Activated naive CD4-positive, alpha-beta T cell treated with anti-CD3 and anti-CD28 coated beads for 36 hours (primary cell): Measurements from ENCODE around the gene MUC5AC. TPM values are rescaled to one million over a fixed set of nuclear protein-coding genes. Genes with fewer than 3 reads are reported as not detected.

Source experiments
- CTCF ChIA-PET: fragments of 350-600 bp; sonication (Branson Sonifier 250); formaldehyde crosslinking; loops from one replicate; lab custom pipeline; 2021; ENCODE audit warnings: antibody characterized with exemption; lab: Charles Lee
- DNase-seq: peaks from one replicate; pipeline ENCODE4 v3.0.0-alpha.2; 2020
- H3K27ac Mint-ChIP-seq: one replicate; pipeline ENCODE4 v1.8.0; 2021; ENCODE audit warnings: mild to moderate bottlenecking, mixed read lengths
- H3K27me3 Mint-ChIP-seq: one replicate; pipeline ENCODE4 v1.8.0; 2021; ENCODE audit warnings: low read depth, mixed read lengths
- H3K36me3 Mint-ChIP-seq: one replicate; pipeline ENCODE4 v1.8.0; 2021; ENCODE audit warnings: low read depth, mixed read lengths
- H3K4me1 Mint-ChIP-seq: one replicate; pipeline ENCODE4 v1.8.0; 2021; ENCODE audit warnings: low read depth, mixed read lengths
- H3K4me3 Mint-ChIP-seq: one replicate; pipeline ENCODE4 v1.8.0; 2021; ENCODE audit warnings: mild to moderate bottlenecking, moderate library complexity, mixed read lengths
- H3K9me3 Mint-ChIP-seq: one replicate; pipeline ENCODE4 v1.8.0; 2021; ENCODE audit warnings: mixed read lengths
- intact Hi-C: fragments of 100-400 bp; cut with micrococcal nuclease; formaldehyde crosslinking; loops from one replicate; pipeline ENCODE4 v1.15.1; 2023
- total RNA-seq, 2 experiments: library from RNA; stranded (reverse); gene quantifications; one replicate each; pipeline ENCODE4 v1.2.3, GENCODE V29; 2021

Gene MUC5AC
- total RNA-seq, 2 experiments from 2014 or later: not detected

GRCh38 chr11:1229471-1230120, 71.8 kb downstream of the MUC5AC start:
- CTCF ChIA-PET: no interaction called here
- intact Hi-C loops: no loop called here
- Mint-ChIP-seq H3K27me3 (no peaks in the 10 kb centered on the region), H3K9me3 (no peaks in the 10 kb centered on the region), H3K36me3 (no peaks in the 10 kb centered on the region), H3K27ac (no peak overlapping the region), H3K4me3 (no peak overlapping the region), H3K4me1 (no peaks in the 10 kb centered on the region)
- DNase-seq: no peak

DNA sequence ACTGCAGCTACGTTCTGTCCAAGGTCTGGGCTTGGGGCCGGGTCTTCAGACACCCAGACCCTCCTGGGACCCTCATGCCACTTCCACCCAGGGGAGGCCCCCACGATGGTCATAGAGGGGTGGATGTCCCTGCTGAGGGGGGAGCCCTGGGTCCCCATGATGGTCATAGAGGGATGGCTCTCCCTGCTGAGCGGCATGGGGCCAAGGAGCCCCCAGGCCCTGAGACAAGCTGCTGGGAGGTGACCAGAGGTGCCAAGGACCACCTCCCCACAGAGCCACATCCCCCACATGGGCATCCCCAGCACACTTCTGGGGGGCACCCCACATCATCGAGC, 72.3 kb downstream of the MUC5AC start:
- H3K36me3 Mint-ChIP-seq: no peaks in the 10 kb centered on the region
- DNase-seq: no peak
- no peaks in the 10 kb centered on the region for H3K27me3 Mint-ChIP-seq
- no peaks in the 10 kb centered on the region for H3K4me1 Mint-ChIP-seq
- intact Hi-C loops: no loop called here
- H3K9me3 Mint-ChIP-seq: no peaks in the 10 kb centered on the region
- CTCF ChIA-PET: no interaction called here
- H3K4me3 Mint-ChIP-seq: no peak overlapping the region
- no peak overlapping the region for H3K27ac Mint-ChIP-seq

GRCh38 chr11:1230456-1231395, 73.0 kb downstream of the MUC5AC start:
- intact Hi-C loops: no loop called here
- CTCF ChIA-PET: no interaction called here
- Mint-ChIP-seq H3K27ac (no peak overlapping the region), H3K4me1 (no peaks in the 10 kb centered on the region), H3K27me3 (no peaks in the 10 kb centered on the region), H3K4me3 (no peak overlapping the region), H3K36me3 (no peaks in the 10 kb centered on the region), H3K9me3 (no peaks in the 10 kb centered on the region)
- DNase-seq: no peak

DNA sequence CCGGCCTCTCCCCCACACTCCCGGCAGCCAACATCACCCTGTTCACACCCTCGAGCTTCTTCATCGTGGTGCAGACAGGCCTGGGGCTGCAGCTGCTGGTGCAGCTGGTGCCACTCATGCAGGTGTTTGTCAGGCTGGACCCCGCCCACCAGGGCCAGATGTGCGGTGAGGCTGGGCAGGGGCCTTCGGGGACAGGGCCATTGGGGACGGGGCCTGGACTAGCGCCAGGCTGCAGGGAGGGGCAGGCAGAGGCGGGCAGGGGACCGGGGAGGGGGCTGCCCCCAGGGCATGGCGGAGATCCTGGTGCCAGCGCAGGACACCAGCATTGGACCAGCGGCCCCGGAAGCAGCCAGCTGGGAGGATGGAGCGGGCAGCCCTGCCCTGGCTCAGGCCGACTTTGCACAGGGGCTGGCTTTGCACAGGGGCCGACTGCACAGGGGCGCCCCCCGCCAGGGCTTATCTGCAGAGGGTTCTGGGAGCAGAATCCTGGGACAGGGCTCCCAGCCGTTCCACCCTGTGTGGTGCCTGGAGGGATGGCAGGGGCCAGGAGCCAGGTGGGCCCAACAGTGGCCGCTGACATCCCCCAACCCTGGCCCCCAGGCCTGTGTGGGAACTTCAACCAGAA, 73.8 kb downstream of the MUC5AC start:
- H3K9me3 Mint-ChIP-seq: no peaks in the 10 kb centered on the region
- no peaks in the 10 kb centered on the region for H3K4me1 Mint-ChIP-seq
- CTCF ChIA-PET: no interaction called here
- H3K4me3 Mint-ChIP-seq: no peak overlapping the region
- H3K27me3 Mint-ChIP-seq: no peaks in the 10 kb centered on the region
- no peak overlapping the region for H3K27ac Mint-ChIP-seq
- intact Hi-C loops: no loop called here
- no peak for DNase-seq
- no peaks in the 10 kb centered on the region for H3K36me3 Mint-ChIP-seq

DNA sequence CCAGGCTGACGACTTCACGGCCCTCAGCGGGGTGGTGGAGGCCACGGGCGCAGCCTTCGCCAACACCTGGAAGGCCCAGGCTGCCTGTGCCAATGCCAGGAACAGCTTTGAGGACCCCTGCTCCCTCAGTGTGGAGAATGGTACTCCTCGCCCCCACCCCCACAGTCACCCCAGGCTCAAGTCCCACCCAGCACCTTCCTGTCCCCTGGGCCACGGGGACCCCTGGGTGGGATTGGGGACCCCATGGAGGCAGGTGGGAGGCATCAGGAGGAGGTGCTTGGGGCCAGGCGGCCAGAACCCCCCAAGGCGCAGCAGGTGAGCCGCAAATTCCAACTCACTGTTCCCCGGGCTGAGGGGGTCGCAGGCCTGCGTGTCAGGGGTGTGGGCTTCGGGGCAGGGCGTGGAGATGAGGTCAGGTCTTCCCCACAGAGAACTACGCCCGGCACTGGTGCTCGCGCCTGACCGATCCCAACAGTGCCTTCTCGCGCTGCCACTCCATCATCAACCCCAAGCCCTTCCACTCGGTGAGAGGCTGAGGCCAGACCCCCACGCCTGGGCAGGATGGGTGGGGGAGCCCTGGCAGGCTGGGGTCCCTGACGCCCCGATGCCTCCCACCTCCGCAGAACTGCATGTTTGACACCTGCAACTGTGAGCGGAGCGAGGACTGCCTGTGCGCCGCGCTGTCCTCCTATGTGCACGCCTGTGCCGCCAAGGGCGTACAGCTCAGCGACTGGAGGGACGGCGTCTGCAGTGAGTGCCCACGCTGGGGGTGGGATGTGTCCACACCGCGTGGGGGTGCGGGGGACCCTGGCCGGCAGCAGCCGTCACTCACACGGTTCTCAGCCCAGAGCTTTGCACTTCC, 74.5 kb downstream of the MUC5AC start:
- Mint-ChIP-seq H3K36me3 (no peaks in the 10 kb centered on the region), H3K4me1 (no peaks in the 10 kb centered on the region), H3K27ac (no peak overlapping the region), H3K4me3 (no peak overlapping the region), H3K9me3 (no peaks in the 10 kb centered on the region), H3K27me3 (no peaks in the 10 kb centered on the region)
- CTCF ChIA-PET: no interaction called here
- intact Hi-C loops: no loop called here
- no peak for DNase-seq

DNA sequence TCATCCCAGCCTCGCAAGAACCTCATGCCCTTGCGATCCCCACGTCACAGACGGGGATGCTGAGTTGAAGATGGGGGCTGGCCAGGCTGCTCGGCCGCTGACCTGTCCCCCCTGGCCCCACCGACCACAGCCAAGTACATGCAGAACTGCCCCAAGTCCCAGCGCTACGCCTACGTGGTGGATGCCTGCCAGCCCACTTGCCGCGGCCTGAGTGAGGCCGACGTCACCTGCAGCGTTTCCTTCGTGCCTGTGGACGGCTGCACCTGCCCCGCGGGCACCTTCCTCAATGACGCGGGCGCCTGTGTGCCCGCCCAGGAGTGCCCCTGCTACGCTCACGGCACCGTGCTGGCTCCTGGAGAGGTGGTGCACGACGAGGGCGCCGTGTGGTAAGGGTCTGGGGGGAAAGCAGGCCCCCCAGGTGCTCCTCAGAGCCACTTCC, 75.1 kb downstream of the MUC5AC start:
- Mint-ChIP-seq H3K36me3 (no peaks in the 10 kb centered on the region), H3K27me3 (no peaks in the 10 kb centered on the region), H3K4me3 (no peak overlapping the region), H3K9me3 (no peaks in the 10 kb centered on the region), H3K4me1 (no peaks in the 10 kb centered on the region), H3K27ac (no peak overlapping the region)
- CTCF ChIA-PET: interaction anchor here (0.6 kb wide), 1 partner anchor 303 kb away, joined by 10 read pairs; no protein-coding TSS in a partner anchor
- intact Hi-C loops: no loop called here
- DNase-seq: no peak

DNA sequence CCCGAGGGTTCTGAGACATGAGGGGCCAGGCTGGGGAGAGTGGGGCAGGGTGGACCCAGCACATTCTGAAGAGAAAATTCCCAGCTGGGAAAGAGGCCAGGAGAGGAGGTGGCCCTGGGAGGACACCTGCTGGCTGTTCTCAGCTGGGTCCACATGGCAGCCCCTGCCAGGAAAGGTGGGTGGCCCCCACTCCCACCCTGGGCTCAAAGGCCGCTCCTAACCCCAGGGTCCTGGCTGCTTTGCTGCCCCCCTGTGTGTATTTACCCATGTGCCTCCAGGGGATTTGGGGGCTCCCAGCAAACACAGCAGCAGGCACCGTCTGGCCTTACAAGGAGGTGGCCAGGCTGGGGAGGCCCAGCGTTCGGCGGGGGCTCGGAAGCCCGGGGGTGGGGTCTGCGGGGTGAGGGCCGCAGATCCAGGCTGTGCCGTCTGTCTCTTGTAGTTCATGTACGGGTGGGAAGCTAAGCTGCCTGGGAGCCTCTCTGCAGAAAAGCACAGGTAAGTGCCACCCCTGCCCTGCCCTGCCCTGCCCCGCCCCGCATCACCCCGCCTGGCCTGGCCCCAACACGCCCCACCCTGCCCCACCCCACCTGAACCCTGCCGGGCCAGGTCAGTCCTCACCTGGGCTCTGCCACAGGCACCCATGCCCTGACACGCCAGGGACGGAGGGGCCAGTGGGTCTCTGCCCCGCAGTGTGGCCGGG, 75.7 kb downstream of the MUC5AC start:
- no peak for DNase-seq
- Mint-ChIP-seq H3K9me3 (no peaks in the 10 kb centered on the region), H3K27ac (no peak overlapping the region), H3K4me1 (no peaks in the 10 kb centered on the region), H3K27me3 (no peaks in the 10 kb centered on the region), H3K36me3 (no peaks in the 10 kb centered on the region), H3K4me3 (no peak overlapping the region)
- CTCF ChIA-PET: interaction anchor here (0.6 kb wide), 1 partner anchor 303 kb away, joined by 10 read pairs; no protein-coding TSS in a partner anchor
- intact Hi-C loops: no loop called here

- no peaks in the 10 kb centered on the region for H3K36me3 Mint-ChIP-seq
- H3K4me3 Mint-ChIP-seq: no peak overlapping the region
- H3K27ac Mint-ChIP-seq: no peak overlapping the region
- no peaks in the 10 kb centered on the region for H3K4me1 Mint-ChIP-seq
- DNase-seq: no peak
- H3K9me3 Mint-ChIP-seq: no peaks in the 10 kb centered on the region
- CTCF ChIA-PET: no interaction called here
- intact Hi-C loops: no loop called here
- no peaks in the 10 kb centered on the region for H3K27me3 Mint-ChIP-seq
These were observed 76.4 kb downstream of the MUC5AC start for GRCh38 chr11:1234054-1234720.

- no peaks in the 10 kb centered on the region for H3K9me3 Mint-ChIP-seq
- H3K4me3 Mint-ChIP-seq: no peak overlapping the region
- H3K36me3 Mint-ChIP-seq: no peaks in the 10 kb centered on the region
- CTCF ChIA-PET: no interaction called here
- intact Hi-C loops: no loop called here
- H3K27me3 Mint-ChIP-seq: no peaks in the 10 kb centered on the region
- H3K27ac Mint-ChIP-seq: no peak overlapping the region
- no peak for DNase-seq
- H3K4me1 Mint-ChIP-seq: no peaks in the 10 kb centered on the region
These were observed 77.1 kb downstream of the MUC5AC start for GRCh38 chr11:1234771-1235305.

DNA sequence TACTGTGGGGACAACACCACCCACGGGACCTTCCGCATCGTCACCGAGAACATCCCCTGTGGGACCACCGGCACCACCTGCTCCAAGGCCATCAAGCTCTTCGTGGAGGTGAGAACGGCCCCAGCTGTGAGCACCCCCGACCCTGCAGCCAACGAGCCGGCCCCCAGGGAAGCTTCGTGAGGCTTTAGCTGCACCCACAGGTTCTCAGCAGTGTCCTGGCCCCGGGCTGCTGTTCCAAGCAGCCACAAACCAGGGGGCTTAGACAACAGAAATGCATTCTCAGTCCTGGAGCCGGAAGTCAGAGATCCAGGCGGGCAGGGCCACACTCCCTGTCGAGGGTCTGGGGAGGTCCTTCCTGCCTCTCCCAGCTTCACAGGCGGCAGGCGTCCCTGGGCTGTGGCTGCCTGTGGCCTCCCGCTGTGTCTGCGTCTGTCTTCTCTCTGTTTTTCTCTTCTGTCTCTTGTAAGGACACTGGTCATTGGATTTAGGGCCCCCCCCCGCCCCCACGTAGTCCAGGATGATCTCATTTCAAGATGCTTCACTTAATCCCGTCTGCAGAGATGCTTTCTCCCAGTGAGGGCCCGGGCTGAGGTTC, 77.7 kb downstream of the MUC5AC start:
- DNase-seq: no peak
- Mint-ChIP-seq H3K27me3 (no peaks in the 10 kb centered on the region), H3K4me3 (no peak overlapping the region), H3K36me3 (no peaks in the 10 kb centered on the region), H3K27ac (no peak overlapping the region), H3K9me3 (no peaks in the 10 kb centered on the region), H3K4me1 (no peaks in the 10 kb centered on the region)
- intact Hi-C loops: no loop called here
- CTCF ChIA-PET: no interaction called here

- H3K9me3 Mint-ChIP-seq: no peaks in the 10 kb centered on the region
- no peaks in the 10 kb centered on the region for H3K27me3 Mint-ChIP-seq
- no peak overlapping the region for H3K4me3 Mint-ChIP-seq
- H3K36me3 Mint-ChIP-seq: no peaks in the 10 kb centered on the region
- DNase-seq: no peak
- CTCF ChIA-PET: no interaction called here
- no peak overlapping the region for H3K27ac Mint-ChIP-seq
- intact Hi-C loops: no loop called here
- no peaks in the 10 kb centered on the region for H3K4me1 Mint-ChIP-seq
These were observed 78.2 kb downstream of the MUC5AC start for GRCh38 chr11:1235901-1236315.
